Stimulated activated CD8-positive, alpha-beta memory T cell treated with anti-CD3 and anti-CD28 coated beads, Interleukin-4, amount 100 ng/mL, for 1 hour (primary cell): ENCODE measurements around the gene TNRC6C.
A peak's percentile ranks its signal among the peaks of the same experiment; 100 is the strongest.

Experiments
- DNase-seq, 2 donors: peaks; one replicate each; pipeline ENCODE4 v3.0.0-alpha.2; 2020; ENCODE audit warnings: low read depth in 2 of 2, low spot score in 1 of 2

The TNRC6C gene

GRCh38 chr17:78124081-78124835 is 165.8 kb downstream of the TNRC6C start:
- no peak for DNase-seq

DNA sequence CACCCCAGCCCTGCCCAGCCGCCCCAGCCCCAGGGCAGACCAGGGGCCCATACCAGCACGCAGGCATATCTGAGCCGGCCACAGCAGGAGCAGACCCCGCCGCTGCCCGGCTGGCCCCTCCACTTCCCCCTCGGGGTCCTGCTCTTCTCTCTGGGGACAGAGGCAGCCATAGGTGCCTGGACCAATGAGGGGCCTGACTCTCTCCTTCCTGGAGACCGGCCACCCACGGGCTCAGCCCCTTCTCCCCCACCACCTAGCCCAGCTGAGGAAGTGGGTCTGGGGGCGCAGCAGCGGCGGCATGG is 166.3 kb downstream of the TNRC6C start:
- no peak for DNase-seq

GRCh38 chr17:78125138-78125913 is 166.8 kb downstream of the TNRC6C start:
- DNase-seq, result no peak

DNA sequence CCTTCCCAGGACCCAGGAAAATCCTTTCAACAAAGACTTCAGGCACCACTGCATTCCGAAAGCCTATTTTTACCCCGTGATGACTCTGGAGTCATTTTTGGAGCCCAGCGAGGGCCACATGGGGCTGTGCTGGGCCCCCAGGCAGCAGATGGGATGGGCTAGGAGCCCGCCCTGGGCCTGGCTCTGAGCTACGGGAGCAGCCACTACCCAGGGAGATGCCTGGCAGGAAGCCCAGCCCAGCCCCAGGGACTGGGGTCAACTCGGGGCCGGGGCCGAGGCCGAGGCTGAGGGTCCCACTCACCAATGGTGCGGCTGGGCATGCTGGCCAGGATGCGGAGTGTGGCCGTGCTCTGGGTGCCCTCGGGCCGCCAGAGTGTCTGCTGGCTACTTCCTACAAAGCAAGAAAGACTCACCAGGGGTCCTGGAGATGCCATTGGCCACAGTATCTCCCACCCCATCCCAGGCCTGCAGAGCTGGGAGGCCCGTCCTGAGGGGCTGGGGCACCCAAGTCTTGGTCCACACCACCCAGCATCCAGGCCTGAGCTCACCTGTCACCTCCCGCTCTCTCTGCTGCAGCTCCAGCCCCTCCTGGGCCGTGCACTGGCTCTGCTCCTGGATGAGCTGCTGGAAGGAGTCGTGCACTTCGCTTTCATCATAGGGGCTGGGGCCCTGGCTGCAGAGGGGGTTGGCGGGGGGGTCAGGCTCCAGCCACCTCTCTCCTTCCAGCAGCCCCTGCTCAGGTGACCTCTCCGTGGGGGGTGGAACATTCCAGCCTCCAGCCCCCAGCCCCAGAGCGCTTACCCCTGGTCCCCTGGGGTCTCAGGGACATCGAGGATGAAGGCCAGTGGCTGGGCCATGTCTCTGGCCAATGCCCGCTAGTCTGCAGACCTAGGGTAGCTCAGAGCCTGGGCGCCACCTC is 167.7 kb downstream of the TNRC6C start:
- DNase-seq, result no peak

DNA sequence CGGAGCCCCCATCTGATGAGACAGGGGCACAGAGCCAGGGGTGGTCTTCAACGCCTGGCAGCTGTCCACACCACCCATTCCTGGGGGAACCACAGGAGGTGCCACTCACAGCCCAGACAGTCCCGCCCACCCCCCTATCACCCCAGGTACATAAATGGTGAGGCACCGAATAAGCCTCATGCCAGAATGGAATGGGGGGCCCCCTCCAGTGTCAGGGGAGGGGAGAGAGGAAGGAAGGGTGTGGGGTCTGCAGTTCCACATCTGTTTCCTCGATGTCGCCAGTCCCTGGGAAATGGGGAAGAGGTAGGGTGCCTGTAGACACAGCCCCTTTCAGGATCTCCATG is 168.4 kb downstream of the TNRC6C start:
- DNase-seq, result no peak

- no peak for DNase-seq
These were observed 168.9 kb downstream of the TNRC6C start for GRCh38 chr17:78127239-78127887.

DNA sequence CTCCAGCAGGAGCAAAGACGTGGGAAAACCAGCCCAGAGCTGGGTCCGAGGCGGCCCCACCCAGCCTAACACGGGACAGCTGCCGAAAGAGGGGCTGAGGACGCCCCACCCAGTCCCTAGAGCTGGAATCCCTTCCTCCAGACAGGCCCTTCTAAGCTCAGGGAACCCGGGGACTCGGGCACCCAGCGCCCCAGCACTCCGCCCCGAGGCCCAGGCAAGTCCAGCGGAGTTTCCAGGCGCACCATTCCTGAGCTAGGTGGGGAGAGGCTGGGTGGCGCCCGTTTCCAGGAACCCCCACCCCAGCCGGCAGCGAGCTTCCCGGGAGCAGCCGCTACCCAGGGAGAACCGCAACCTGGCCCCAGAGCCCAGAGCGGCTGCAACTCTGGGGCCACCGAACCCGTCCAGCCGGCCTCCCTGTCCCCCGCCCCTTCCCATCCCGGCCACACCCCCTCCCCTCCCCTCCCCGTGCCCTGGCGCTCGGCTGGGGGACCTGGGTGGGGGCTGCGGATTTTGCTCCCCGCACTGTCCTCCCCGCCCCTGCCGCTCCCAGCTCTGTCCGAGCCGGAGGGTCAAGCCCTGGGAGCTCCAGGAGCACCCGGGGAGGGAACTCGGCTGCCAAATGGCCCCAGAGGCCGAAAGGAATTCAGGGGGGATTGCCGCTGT is 169.5 kb downstream of the TNRC6C start:
- DNase-seq, result no peak

GRCh38 chr17:78128551-78129350 is 170.2 kb downstream of the TNRC6C start, which contains the start of gene TMC6:
TMC6 (minus strand) TSS chr17:78128755; CDS start chr17:78126832, 1,923 bp downstream.
- DNase-seq, result no peak

DNA sequence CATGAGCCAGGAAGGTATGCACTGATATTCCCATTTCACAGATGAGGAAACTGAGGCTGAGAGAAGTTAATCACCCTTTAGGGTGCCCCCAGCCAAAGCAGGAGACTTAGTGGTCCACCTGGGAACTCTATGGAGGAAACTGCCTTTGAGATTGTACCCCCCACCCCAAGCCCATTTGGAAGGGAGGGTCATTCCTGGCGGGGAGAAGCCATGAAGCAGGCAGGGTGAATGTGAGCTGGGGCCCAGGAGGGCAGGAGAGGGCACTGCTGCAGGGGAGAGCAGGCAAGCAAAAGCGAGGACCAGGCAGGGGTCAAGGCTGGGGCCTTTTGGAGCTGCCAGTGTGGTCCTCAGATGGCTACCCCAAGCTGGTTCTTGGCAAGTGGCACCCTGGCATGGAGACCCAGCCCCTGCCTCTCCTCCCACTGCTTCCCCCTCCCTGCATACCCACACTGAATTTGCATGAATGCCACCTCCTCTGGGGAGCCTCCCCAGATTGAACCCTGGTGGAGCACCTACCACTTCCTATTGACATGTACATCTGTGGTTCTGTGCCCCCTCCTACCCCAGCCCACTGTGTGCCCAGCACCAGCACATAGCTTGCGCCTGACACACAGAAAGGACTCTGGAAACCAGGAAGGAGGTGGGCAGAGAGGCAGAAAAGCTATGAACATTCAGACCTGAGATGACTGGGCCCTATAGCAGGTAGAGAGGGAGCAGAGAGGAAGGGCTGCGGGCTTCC is 171.0 kb downstream of the TNRC6C start:
- no peak for DNase-seq

DNA sequence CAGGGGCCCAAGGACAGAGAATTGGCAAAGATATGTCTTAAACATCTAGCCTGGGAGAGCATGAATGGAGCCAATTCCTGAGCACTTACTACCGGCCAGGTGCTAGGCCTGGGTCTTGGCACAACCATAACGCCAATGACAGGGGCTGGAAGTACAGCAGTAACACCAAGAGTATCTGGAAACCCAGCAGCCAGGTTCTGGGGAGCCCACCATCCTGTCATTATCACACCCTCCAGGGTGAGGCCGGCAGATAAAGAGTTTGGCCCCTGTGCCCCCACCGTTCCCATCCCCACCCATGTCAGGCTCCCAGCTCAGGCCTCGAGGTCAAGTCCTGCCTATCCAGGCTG is 171.6 kb downstream of the TNRC6C start:
- no peak for DNase-seq

GRCh38 chr17:78130437-78131101 is 172.1 kb downstream of the TNRC6C start, which contains the start of gene TMC8:
TMC8 (plus strand) TSS chr17:78130771; CDS start chr17:78131589, 818 bp downstream.
- peak in 1 of 2 donors; percentile 61 for DNase-seq

DNA sequence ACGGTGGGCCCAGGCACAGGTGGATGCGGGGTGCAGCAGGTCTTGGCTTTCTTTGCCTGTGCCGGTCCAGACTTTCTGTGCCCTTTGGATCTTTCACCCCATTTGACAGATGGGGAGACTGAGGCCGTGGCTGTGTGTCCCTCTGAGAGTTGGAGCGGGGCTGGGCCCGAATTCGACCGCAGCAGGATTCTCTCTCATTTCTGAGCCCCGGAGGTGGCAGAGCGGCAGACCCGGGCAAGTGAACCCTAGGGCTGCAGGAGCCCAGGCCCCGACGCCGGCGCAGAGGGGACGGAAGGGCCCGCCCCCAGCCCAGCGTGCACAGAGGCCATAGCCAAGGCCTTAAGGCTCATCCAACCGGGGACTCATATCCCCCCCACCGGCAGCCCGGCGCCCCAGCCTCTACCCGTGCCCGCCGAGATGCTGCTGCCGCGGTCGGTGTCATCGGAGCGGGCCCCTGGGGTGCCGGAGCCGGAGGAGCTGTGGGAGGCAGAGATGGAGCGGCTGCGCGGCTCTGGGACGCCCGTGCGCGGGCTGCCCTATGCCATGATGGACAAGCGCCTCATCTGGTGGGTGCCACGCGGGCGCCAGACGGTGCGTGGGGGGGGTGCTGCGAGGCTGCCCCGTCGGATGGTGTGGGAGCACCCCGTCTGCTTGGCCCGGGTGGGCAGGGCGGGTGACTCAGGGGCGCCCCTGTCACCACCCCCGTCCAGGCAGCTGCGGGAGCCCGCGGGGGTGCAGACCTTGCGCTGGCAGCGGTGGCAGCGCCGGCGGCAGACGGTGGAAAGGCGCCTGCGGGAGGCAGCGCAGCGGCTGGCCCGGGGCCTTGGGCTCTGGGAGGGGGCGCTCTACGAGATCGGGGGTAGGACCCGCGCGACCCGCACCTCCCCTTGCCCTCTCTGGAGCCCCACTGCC is 172.9 kb downstream of the TNRC6C start:
- DNase-seq, result no peak

GRCh38 chr17:78132084-78132676 is 173.7 kb downstream of the TNRC6C start:
- no peak for DNase-seq

DNA sequence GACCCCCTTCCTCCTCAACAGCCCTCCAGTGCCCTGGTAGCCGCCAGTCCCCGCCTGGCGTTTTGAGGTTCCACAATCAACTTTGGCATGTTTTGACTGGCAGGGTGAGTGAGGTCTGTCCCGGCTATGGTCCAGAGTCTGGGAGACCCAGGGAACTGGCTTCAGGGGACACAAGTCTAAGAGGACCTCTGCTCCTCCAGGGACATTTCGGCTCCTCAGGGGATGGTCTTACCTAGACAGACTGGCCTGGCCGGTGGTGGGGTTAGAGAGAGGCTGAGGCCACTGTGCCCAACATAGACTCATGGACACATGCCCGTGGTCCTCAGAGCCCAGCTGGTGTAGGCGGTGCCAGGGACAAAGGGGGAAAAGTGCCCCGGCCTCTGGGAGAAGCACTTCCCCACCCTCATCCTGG is 174.3 kb downstream of the TNRC6C start:
- DNase-seq, result no peak

DNA sequence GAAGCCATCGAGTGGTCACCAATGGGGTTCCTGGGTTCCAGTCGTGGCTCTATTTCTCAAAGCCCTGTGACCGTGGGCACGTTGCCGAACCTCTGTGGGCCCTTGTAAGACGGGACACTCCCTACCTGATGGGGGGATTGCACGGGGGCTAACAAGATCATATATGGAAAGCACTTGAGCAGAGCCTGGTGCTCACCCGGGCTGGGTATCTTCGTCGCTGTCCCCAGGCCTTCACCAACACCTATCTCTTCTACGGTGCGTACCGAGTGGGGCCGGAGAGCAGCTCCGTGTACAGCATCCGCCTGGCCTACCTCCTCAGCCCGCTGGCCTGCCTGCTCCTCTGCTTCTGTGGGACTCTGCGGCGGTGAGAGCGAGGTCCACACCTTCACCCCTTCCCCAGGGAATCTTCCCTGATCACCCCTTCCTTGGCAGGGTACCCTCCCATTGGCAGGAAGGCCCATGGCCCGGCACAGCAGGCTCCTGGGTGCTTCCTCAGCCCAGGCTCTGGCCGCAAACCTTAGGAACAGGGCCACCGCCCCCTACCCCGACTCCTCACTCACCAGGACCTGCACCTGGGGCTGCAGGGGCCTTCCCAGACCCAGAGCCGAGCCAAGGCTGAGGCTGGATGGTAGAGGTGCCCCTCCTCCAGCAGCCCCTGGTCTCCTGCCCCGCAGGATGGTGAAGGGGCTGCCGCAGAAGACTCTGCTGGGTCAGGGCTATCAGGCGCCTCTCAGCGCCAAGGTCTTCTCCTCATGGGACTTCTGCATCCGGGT is 174.9 kb downstream of the TNRC6C start:
- DNase-seq, result no peak
